HG03025 (cell line): Measurements from ENCODE around the gene PFKM.
"Not testable (repeated sequence)": the region's sequence is repeated elsewhere in the genome, so short reads cannot be mapped to it uniquely, and the experiment has no call there.

ENCODE experiments used
- ATAC-seq: cut with Tn5 transposase; IDR thresholded peaks from one replicate; pipeline ENCODE4 v1.9.1; 2021; ENCODE audit warnings: mild to moderate bottlenecking, moderate library complexity; ENCODE audit not compliant: unreplicated experiment, low FRiP score

Gene PFKM

DNA sequence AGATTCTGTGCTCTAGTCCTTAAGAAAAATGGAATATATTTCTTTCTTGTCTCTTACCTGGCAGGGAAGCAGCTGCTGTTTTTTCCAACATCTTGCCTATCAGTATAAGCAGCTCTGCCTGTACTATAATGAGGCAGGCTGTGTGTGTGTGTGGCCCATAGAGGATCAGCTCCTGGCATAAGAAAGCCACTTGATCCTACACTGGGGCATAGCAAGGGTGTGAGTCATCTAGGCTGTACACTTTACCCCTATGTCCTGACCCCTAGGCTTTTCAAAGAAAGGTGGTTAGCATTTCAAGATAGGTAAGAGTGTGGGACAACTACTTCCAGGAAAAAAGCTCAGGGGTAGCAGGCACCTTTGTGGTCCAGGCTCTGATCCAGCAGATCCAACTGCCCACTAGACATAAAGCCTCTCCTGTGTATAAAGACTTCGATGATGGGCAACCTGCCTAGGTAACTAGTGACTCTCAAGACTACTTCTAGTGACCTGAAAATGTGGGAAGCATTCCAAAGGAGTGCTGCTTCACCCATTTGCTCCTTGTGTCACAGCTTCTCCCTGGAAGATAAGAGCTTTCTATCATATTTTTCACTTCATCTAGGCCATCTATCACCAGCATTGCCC lies 8.4 kb upstream of the PFKM start:
- no peak for ATAC-seq

GRCh38 chr12:48111312-48111693 lies 7.9 kb upstream of the PFKM start:
- not testable (repeated sequence) for ATAC-seq

DNA sequence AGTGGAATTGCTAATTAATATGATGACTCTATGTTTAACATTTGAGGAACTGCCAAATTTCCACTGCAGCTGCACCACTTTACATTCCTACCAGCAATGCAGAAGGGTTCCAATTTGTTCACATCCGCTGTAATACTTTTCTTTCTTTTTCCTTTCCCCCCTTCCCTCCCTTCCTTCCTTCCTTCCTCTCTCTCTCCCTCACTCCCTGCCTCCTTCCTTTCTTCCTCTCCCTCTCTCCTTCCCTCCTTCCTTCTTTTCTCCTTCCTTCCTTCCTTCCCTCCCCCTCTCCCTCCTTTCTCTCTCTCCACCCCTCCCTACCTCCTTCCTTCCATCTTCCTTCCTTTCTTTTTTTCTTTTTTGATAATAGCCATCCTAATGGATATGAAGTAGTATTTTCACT lies 3.2 kb upstream of the PFKM start:
- ATAC-seq, result no peak

DNA sequence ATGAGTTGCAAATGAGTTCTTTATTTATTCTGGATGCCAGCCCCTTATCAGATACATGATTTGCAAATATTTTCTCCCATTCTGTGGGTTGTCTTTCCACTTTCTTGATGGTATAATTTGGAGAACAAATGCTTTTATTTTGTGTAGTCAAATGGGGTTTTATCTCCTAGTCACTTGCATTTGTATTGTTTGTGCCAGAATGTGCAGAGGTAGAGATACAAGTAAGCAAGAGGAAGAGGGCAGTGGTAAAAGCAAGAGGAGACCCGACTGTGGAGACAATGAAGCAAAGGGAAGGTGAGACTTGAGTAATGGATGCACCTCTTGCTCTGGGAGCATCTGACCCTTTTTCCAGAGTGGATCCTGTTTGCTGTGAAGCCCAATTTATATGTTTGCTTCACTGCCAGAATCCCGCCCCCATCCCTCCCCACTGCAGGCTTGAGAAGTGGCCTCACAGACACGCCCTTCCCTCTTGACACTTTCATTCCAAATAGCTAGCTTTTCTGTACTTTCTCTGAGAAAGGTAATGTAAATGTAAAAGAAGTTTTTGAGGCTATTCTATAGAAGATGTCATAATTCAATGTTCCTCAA lies 786 bp upstream of the PFKM start:
- no peak for ATAC-seq

GRCh38 chr12:48119834-48120195 lies 651 bp downstream of the PFKM start:
- ATAC-seq, result no peak

DNA sequence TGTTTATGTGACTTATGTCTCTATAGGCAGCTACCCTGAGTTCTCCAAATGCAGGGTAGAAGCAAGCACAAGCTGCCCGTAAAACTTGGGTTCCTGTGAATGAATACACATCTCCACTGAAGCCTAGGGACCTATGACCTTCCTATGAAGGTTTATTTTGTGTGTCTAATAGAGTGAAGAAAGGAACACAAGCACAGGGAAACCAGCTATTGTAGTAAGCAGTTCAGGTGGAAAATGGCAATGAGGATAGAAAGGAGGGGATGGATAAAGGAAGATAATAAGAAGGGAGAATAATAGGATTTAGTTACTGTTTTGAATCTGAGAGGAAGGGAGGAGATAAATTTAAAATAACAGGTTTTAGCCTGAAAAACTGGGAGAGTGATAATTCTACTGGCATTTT lies 2.4 kb downstream of the PFKM start:
- ATAC-seq, result no peak

DNA sequence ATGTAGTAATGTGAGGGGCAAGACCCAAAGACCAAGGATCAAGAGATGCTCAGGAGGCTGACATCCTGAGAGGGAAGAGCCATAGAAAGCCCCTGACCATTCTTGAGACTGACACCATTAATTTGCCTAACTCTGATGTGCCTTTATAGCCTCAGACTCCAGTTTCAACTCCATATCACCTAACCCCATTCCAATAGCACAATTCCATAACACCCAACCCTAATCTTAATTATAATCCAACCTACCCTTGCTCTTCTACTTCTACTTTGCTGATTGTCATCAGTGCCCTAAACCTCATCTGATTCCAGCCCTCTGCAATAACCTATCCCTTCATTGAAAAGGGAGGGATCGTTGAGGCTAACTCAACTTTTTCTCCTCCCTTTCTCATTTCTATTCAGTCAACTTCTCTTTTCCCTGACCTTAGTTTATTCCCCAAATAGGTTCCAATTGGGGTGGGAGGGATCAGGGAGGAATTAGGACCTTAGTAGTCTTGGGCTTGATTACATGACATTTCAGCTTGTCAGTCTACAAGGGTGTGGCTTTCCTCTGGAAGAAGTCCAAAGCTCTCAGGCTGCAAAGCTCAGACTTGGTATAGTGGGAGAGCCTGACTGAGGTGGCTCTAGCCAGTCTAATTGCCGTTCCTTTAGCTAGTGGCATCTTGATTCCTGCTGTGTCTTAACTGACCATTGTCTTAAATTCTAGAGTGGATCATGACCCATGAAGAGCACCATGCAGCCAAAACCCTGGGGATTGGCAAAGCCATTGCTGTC lies 3.1 kb downstream of the PFKM start:
- ATAC-seq, result no peak

DNA sequence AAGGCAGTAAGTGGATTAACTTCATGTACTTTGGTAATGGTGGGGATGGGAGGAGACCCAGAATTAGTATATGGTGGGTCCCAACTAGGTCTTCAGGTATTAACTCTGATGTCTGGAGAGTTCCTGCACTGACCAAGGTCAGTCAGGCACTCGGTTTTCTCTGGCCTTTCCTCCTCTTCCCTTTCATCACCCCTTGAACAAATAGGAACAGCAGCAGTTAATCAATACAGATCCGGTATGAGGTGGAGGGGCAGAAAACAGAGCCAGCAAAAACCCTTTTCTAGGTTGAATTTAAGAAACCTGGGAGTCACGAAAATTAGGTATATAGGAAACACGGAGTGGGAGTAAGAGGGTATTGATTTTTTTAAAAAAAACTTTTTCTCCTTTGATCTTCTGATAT lies 4.0 kb downstream of the PFKM start:
- ATAC-seq, result no peak

GRCh38 chr12:48125542-48125941 lies 6.4 kb downstream of the PFKM start:
- not testable (repeated sequence) for ATAC-seq

DNA sequence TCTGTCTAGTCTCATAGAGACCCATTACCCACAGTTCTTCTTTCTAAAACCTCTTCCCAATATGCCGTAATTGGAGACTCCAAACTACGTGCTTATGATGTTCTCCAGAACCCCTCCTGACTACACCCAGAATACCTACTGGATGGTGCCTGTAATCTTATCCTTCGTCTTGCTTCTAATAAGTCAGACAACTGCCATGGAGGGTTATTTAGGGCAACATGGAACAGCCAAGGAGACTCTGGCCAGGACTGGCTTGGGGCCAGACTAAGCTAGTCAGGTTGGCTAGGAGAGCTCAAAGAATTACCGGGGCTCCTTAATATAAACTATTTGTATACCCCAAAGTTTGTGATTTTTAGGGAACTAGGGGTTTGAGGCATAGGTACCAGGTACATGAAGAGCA lies 6.8 kb downstream of the PFKM start:
- no peak for ATAC-seq

DNA sequence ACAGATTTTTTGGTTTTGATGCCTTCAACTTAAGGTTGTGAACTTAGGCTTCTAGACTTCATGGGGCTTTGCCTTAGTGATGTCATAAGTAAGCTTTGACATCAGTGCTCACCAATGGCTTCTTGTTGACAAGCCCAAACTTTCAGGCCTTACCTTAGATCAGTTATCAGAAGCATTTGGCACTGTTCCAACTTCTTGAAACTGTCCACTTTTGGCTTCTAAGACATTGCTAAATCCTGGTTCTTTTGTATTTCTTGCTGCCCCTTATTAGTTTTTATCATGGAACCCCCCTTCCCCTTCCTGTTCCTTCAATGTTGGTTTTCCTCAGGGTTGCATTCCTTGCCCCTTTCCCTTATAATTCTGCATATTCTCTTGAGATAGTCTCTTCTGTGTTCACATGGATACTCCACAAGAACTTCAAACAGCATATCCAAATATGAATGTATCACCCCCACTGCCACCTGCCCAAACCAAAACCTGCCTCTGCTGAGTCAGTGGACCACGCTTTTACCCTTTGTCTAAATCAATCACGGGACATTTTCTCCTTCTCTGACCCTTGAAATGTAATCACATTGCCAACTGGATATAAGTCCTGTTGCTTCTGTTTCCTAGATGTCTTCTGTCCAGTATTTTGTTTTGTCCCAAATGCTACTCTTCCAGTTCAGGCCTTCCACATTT lies 7.9 kb downstream of the PFKM start:
- ATAC-seq, result no peak

- ATAC-seq, result no peak
Observed at GRCh38 chr12:48128800-48129199, 9.6 kb downstream of the PFKM start.

DNA sequence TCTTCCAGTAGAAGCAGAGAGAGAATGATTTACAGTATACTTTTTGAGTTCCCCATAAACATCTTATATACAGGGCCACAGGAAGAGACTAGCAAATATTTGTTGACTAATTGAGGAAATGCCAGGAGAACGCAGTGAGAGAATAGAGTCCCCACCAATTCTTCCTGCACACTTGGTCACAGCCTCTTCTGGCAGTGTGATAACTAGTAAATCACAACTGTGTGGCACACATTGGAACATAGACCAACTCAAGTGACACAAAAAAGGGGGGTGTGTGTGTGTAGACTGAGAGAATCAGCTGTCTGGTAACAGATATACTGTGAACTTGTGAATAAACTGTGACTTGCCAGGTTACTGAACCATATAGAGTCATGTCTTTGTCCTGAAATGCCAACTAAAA lies 10.2 kb downstream of the PFKM start:
- ATAC-seq, result no peak

GRCh38 chr12:48131517-48131916 lies 12.4 kb downstream of the PFKM start:
- no peak for ATAC-seq

DNA sequence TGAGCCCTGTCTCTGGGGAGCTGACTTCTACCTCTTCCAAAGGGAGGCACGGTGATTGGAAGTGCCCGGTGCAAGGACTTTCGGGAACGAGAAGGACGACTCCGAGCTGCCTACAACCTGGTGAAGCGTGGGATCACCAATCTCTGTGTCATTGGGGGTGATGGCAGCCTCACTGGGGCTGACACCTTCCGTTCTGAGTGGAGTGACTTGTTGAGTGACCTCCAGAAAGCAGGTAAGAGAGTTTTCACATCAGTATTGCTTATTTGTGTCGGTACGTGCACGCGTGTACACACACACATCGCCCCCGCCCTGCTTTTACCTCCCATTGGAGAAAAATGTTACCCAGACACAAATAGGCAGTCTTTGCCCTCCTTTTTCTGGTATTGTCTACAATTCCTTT lies 13.7 kb downstream of the PFKM start:
- ATAC-seq, result no peak

DNA sequence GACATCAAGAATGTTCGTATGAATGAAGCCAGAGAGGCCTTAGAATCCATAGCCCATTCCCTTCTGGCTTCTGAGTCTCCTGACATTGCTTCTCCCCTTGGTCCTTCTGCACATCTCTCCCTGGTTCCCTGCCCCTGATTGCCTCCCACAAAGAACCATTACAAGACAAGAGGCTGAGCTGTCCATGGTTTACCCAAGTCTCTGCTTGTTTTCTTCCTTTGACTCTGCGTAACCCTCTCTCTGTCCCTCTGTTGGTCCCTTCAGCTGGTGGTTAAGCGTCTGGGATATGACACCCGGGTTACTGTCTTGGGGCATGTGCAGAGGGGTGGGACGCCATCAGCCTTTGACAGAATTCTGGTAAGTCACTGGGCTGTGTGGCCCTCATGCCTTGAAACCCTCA lies 15.9 kb downstream of the PFKM start:
- no peak for ATAC-seq

DNA sequence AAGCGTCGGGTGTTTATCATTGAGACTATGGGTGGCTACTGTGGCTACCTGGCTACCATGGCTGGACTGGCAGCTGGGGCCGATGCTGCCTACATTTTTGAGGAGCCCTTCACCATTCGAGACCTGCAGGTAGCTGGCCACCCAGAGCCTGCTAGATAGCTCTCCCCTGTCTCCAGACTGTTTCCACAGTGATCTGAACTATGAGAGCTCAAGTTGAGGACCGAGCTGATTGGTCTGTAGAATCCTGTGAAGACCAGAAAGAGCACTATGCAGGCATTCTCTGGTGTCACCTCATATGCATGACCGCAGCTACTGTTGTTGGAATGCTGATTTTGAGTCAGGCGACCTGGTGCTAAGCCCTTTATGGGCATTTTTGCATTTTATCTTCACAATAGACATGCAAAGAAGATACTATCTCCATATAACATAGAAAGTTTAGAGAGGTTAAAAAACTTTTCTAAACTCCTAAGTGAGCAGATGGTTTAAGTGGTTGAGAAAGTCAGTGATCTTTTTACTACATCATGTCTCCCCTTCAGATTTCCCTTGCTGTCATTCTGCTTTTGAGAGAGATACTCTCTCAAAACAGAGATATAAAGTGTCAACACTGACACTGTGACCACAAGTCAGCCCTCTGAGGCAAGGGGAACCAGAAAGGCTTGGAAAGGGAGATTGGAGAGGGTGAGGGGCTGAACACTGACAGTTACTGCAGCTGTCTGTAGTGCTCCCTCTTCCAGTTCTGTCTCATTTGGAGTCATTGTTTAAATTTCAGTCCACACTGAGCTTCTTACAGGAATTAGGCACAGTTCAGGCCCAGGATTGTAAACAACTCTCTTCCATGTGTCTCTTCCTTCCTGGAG lies 23.9 kb downstream of the PFKM start:
- no peak for ATAC-seq

DNA sequence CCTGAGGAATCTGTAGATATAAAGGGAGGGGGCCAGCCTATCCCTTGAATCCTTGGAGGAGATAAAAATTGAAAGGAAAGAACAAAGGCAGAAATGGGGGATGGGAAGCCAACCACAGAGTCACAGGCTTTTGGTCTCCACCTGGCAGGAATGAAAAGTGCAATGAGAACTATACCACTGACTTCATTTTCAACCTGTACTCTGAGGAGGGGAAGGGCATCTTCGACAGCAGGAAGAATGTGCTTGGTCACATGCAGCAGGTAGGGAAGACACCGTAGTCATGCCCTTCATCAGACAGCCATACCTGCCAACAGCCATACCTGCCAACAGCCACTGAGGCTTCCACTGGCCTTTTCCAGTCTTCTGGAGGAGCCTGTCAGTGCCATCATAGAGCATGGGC lies 24.7 kb downstream of the PFKM start:
- no peak for ATAC-seq

DNA sequence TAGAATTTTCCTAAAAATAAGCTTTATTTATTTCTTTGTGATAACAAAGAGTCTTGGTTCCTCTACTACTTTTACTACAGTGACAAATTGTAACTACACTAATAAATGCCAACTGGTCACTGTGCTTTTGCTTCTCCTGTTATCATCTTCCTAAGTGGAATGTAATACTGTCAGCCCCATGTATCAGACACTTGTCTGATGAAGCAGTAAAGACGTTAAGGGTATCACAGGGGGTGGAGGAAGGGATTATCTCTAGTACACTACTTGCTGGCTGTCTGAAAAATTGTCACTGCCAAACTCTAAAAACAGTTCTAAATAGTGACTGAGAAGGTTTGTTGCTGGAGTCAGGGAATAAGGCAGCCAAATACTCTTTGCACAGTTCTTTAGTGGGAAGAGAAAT lies 26.8 kb downstream of the PFKM start:
- no peak for ATAC-seq

DNA sequence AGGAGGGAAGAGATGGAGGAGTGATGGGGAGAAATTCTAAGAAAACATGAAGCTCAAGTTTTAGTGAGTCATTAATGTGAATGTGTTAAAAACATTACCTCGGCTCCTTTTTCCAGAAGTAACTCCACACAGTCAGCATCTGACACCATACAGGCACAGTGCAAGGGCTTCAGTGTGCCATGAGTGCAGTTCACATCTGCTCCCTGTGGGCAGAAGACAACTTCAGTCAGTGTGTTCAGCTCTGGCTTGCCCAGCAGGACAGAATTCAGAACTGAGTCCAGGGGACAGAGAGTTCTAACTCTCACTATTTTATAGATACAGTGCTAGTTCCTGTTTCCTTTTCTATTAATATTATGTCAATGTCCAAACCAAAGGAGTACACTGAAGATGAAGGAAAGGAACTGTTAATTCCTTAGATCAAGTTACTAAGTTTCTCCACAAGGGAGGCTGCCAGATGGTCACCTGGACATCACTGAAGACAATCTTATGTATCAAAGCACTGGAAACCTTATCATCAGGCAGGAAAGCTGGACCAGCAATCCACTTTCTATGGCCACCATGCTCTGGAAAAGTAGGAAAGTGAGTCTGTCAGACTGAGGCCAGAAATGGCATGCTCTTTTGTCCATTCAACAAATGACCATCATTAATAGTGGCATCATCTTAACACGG lies 32.1 kb downstream of the PFKM start:
- ATAC-seq, result no peak
